ENCODE measurements around the gene DNAJC27. TPM values are rescaled to one million over a fixed set of nuclear protein-coding genes. Genes with fewer than 3 reads are reported as not detected.

Gene DNAJC27
- polyA plus RNA-seq, 3 donors from 2014 or later = 2.1 to 4.9 (median 2.2) TPM

DNA sequence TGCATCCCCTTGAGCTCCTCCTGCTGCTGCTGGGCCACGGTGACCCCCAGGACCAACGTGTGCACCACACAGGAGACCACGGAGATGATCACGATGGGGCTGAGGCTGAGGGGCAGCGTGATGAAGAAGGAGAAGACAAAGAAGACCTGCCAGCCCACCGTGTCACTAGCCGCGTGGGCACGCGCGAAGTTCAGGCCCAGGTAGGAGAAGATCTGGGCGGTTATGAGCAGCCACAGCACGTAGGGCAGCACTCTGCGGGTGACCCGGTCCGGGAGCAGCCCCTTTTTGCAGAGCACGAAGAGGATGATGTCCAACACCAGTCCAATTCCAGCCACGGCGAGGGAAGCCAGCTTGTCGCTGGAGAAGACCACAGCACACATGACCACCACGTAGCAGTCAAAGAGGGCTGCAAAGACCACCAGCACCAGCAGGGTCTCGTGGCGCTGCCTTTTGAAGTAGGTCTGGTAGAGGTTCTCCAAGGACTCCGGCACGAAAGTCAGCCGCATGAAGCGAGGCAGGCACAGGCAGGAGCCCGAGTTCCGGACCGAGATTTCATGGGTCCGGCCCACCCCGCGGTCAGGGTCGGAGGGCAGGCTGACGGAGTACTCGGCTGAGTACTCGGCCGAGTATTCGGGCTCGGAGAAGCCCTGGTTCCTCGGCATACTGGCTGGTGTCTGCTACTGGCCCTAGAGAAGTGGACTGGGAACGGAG is 53.3 kb downstream of the DNAJC27 start:
- peak overlapping the region in 3 of 6 donors; percentile 82 to 91 (median 87) for H3K27ac Mint-ChIP-seq
- DNase-seq = no peak
- peaks cover 6 to 11% (median 6%) of the 10 kb centered on the region in 3 donors for H3K27me3 Mint-ChIP-seq (ENCODE audit: low read depth in 3 of 3)
- peak overlapping the region; percentile 85 to 93 (median 92) for H3K4me3 Mint-ChIP-seq
- no peaks in the 10 kb centered on the region for H3K9me3 Mint-ChIP-seq
- H3K36me3 Mint-ChIP-seq = no peaks in the 10 kb centered on the region
- H3K4me1 Mint-ChIP-seq = peaks cover 29 to 30% of the 10 kb centered on the region in 2 donors

DNA sequence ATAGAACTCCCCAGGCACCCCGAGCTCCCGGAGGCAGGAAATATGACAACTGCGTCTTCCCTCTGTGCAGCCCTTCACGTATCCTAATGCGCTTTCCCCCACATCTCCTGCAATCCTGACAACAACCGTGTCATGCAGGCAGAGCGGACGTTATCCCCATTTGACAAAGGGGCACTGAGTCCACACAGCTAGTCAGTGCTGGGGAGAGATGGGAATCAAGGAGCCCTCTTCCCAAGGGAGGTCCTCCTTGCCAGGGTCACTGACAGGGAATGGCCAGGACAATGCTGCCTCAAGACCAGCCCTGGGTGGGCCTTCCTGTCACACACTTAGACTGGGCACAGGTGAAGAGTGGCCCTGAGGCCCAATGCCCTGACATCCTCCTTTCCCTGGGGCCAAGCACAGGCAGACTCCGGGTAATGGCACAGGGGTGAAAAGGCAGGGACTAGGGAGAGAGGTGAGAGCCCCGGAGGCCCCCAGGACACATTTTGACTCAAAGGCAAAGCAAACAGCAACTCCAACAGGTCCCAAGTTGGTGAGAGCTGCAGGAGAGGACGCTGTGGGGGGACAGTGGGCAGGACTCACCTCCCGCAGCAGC is 53.9 kb downstream of the DNAJC27 start:
- Mint-ChIP-seq H3K36me3 (no peaks in the 10 kb centered on the region), H3K4me3 (peak overlapping the region; percentile 85 to 93 (median 92)), H3K4me1 (peaks cover 29 to 30% of the 10 kb centered on the region in 2 donors), H3K9me3 (no peaks in the 10 kb centered on the region), H3K27ac (peak overlapping the region in 3 of 6 donors; percentile 10 to 47 (median 35)), H3K27me3 (ENCODE audit: low read depth in 3 of 3) (peaks cover 6 to 13% (median 6%) of the 10 kb centered on the region in 3 donors)
- no peak for DNase-seq

DNA sequence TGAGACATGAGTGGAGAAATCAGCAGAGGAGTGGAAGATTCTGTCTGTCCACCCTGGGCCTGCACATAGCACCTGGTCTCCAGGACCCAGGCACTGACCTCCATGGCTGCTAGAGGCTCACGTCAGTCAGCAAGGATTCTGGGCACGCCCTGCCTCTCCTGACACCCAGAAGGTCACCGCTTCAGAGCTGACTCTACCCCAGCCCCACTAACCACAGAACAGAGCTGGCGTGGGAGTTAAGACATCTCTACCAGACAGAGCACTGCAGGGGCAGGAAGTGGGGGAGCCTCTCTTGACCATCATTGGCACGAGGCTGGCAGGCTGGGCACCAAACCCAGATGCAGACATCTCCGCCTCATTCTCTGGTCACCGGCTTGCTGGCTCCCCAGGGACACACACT is 54.7 kb downstream of the DNAJC27 start:
- H3K9me3 Mint-ChIP-seq = no peaks in the 10 kb centered on the region
- peaks cover 6 to 13% (median 6%) of the 10 kb centered on the region in 3 donors for H3K27me3 Mint-ChIP-seq (ENCODE audit: low read depth in 3 of 3)
- DNase-seq = peak; percentile 30 to 46 (median 42)
- peaks cover 29 to 30% of the 10 kb centered on the region in 2 donors for H3K4me1 Mint-ChIP-seq
- H3K27ac Mint-ChIP-seq = peak overlapping the region in 1 of 6 donors; percentile 32
- no peaks in the 10 kb centered on the region for H3K36me3 Mint-ChIP-seq
- H3K4me3 Mint-ChIP-seq = peak overlapping the region in 3 of 5 donors; percentile 7 to 51 (median 38)

DNA sequence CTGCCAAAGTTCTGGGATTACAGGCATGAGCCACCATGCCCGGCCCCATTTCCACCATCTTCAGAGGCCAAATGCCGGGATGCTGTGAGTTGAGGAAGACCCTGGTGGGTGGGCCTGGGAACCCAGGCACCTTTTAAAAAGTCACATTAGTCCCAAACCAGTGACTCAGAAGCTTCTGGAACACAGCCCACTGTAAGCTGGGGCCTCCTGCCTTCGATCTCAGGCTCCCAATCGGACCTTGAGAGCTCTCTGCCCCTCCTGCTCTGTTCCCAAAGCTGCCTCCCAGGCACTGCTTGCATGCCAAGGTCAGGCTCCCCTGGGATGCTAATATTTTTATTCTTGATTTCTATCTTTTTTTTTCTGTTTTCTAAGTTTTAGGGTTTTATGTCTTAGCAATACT is 56.0 kb downstream of the DNAJC27 start:
- peak overlapping the region in 1 of 6 donors; percentile 22 for H3K27ac Mint-ChIP-seq
- H3K27me3 Mint-ChIP-seq (ENCODE audit: low read depth in 3 of 3) = peaks cover 6 to 11% (median 6%) of the 10 kb centered on the region in 3 donors
- no peak for DNase-seq
- no peak overlapping the region for H3K4me3 Mint-ChIP-seq
- no peaks in the 10 kb centered on the region for H3K36me3 Mint-ChIP-seq
- peaks cover 24 to 27% of the 10 kb centered on the region in 2 donors for H3K4me1 Mint-ChIP-seq
- no peaks in the 10 kb centered on the region for H3K9me3 Mint-ChIP-seq

DNA sequence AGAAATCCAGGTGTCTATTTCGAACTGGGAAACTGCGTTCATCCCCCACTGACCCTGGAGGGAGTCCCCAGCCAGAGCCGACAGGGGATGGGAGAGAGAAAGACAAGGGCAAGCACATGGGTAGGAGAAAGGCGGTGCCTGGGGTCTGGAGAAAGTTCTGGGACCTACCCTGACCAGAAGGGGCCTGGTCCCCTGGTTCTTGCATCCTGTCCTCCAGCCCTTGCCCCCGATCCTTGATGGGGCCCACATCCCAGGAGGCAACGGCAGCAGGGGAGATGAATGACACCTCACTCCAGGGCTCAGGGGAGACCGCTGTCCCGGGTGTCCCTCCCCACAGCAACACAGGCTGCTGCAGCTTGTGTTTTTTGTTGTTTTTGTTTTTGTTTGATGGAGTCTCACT is 56.6 kb downstream of the DNAJC27 start:
- Mint-ChIP-seq H3K4me3 (no peak overlapping the region), H3K27me3 (ENCODE audit: low read depth in 3 of 3) (peaks cover 6 to 9% (median 6%) of the 10 kb centered on the region in 3 donors), H3K27ac (no peak overlapping the region)

DNA sequence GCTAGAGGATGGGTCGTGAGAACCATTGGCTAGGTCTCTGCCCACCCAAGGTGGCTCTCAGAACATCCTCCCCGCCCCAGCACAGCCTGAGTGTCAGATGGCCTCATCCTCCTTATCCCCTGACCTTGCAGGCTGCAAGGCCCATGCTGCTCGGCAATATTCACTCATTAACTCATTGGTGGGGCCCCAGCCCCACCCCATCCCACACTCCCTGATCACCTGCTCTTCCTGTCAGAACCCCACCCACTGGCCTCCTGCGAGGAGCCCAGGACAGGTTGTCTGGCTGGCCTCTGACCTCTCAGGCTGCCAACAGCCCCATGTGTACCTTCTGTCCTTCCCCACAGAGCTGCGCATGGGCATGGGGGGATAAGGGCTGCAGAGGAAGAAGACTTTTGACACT is 57.0 kb downstream of the DNAJC27 start:
- Mint-ChIP-seq H3K4me3 (no peak overlapping the region), H3K4me1 (peaks cover 21 to 25% of the 10 kb centered on the region in 2 donors), H3K9me3 (no peaks in the 10 kb centered on the region), H3K27me3 (ENCODE audit: low read depth in 3 of 3) (peaks cover 6 to 9% (median 6%) of the 10 kb centered on the region in 3 donors), H3K27ac (no peak overlapping the region), H3K36me3 (peaks cover 0 to 4% (median 0%) of the 10 kb centered on the region in 3 donors)
- DNase-seq = no peak

More for the DNA sequence above, 56.6 kb downstream of the DNAJC27 start:
- H3K36me3 Mint-ChIP-seq = peaks cover 0 to under 1% (median 0%) of the 10 kb centered on the region in 3 donors
- no peak for DNase-seq
- no peaks in the 10 kb centered on the region for H3K9me3 Mint-ChIP-seq
- peaks cover 21 to 25% of the 10 kb centered on the region in 2 donors for H3K4me1 Mint-ChIP-seq

DNA sequence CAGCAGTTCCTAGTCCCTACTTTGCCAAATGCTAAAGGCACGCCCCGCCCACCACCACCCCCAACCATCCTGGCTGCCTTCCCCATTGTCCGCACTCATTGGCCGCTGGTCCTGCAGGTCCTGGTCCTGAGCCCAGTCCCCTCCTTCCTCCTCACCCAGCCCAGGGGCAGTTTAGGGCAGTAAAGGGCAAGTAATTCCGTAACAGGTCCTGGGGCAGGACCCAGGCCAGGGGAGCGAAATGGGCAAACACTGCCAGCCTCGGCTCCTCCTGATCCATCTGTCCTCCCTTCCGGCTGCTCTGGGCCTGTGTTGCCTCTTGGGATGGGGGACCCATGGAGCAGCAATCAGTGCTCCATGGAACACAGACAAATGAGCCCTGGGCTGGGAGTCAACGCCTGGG is 57.8 kb downstream of the DNAJC27 start:
- no peak overlapping the region for H3K27ac Mint-ChIP-seq
- peaks cover 14 to 20% of the 10 kb centered on the region in 2 donors for H3K4me1 Mint-ChIP-seq
- DNase-seq = no peak
- peaks cover 0 to 4% (median 0%) of the 10 kb centered on the region in 3 donors for H3K36me3 Mint-ChIP-seq
- H3K9me3 Mint-ChIP-seq = no peaks in the 10 kb centered on the region
- H3K27me3 Mint-ChIP-seq (ENCODE audit: low read depth in 3 of 3) = peaks cover 2 to 5% (median 2%) of the 10 kb centered on the region in 3 donors
- H3K4me3 Mint-ChIP-seq = no peak overlapping the region

DNA sequence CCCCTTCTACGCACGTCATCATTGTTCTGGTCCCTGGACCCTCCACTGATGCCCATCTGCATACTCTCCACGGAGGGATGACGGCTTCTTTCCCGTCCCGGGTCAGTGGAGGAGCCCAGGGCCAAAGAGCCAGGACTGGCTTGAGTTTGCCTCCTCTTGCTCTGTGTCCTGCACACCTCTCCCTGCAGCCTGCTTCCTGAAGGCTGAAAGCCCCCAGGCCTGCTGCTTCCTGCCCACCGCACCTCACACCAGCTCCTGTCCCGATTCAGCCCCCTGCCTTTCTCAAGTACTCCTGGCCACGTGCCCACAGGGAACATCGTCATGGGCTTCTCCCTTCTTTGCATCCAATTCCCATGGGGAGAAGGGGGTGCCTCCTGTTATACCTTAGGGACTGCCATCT is 58.8 kb downstream of the DNAJC27 start:
- Mint-ChIP-seq H3K36me3 (peaks cover 0 to 4% (median 0%) of the 10 kb centered on the region in 3 donors), H3K4me1 (peaks cover 12% of the 10 kb centered on the region in 2 donors), H3K4me3 (no peak overlapping the region), H3K9me3 (no peaks in the 10 kb centered on the region), H3K27me3 (ENCODE audit: low read depth in 3 of 3) (peaks cover 0 to 4% (median 2%) of the 10 kb centered on the region in 3 donors), H3K27ac (no peak overlapping the region)
- no peak for DNase-seq

DNA sequence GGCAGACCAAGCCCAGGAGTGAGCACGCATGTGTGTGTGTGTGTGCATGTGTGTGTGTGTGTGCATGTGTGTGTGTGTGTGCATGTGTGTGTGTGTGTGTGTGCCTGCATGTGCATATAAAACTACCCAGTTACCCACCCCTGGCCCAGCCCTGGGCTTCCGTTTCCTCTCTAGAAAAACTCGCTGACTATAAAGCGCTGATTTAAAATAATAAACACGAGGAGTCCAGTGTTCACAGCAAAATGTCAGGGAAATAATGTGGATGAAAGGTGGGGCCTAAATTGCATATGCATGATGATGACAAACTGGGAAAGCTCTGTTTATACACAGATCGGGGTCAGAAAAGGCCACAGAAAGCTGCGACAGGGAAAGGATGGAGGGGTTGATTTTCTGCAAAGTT is 59.2 kb downstream of the DNAJC27 start:
- Mint-ChIP-seq H3K27me3 (ENCODE audit: low read depth in 3 of 3) (peaks cover 0 to 4% (median 2%) of the 10 kb centered on the region in 3 donors), H3K4me3 (no peak overlapping the region), H3K27ac (no peak overlapping the region), H3K4me1 (peaks cover 7 to 8% of the 10 kb centered on the region in 2 donors), H3K36me3 (peaks cover 0 to 4% (median 0%) of the 10 kb centered on the region in 3 donors), H3K9me3 (no peaks in the 10 kb centered on the region)
- DNase-seq = no peak

DNA sequence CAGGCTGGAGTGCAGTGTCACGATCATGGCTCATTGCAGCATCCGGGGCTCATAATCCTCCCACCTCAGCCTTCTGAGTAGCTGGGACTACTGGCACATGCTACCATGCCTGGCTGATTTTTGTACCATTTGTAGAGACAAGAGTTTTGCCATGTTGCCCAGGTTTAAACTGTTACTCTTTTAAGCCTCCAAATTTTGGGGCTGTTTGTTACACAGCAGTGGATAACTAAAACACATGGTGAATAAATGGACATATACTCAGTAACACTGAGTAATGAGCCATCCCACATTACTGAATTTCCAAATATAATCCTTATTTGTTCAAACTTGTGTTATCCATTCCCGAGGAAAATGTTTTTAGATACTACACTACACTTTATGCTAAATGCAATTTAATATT is 61.5 kb downstream of the DNAJC27 start:
- peaks cover 0 to 4% (median 0%) of the 10 kb centered on the region in 3 donors for H3K36me3 Mint-ChIP-seq
- H3K9me3 Mint-ChIP-seq = no peaks in the 10 kb centered on the region
- no peaks in the 10 kb centered on the region for H3K4me1 Mint-ChIP-seq
- H3K27me3 Mint-ChIP-seq (ENCODE audit: low read depth in 3 of 3) = peaks cover 0 to 5% (median 0%) of the 10 kb centered on the region in 3 donors
- H3K4me3 Mint-ChIP-seq = no peak overlapping the region
- H3K27ac Mint-ChIP-seq = no peak overlapping the region
- no peak for DNase-seq

DNA sequence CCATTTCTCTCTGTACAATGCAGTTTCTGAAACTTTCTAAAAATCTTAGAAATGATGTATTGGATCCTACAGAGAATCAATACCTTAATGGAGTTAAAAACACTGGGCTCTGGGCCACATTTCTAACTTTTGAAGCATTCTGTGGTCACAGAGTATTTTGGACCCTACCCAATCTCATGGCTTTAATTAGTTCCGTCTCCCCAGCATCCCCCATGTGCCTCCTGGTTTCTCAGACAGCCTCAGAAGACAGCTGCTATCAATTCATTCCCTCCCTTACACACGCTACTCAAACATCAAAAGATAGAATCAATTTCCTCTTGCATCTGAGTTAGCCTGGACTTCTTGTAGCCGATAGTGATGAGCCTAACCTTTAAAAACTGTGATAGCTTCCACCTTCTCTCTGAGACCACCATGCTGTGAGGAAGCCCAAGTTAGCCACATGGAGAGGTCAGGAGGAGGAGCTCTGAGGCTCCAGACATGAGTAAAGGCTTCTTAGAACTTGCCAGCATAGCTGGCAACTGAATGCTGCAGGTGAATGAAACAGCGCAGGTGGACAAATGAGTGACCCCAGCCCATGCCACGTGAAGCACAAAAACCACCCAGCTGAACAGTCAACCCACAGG is 62.1 kb downstream of the DNAJC27 start:
- Mint-ChIP-seq H3K27ac (no peak overlapping the region), H3K36me3 (peaks cover 0 to 4% (median 0%) of the 10 kb centered on the region in 3 donors), H3K4me1 (no peaks in the 10 kb centered on the region), H3K4me3 (no peak overlapping the region), H3K9me3 (no peaks in the 10 kb centered on the region), H3K27me3 (ENCODE audit: low read depth in 3 of 3) (peaks cover 0 to 5% (median 0%) of the 10 kb centered on the region in 3 donors)
- no peak for DNase-seq

DNA sequence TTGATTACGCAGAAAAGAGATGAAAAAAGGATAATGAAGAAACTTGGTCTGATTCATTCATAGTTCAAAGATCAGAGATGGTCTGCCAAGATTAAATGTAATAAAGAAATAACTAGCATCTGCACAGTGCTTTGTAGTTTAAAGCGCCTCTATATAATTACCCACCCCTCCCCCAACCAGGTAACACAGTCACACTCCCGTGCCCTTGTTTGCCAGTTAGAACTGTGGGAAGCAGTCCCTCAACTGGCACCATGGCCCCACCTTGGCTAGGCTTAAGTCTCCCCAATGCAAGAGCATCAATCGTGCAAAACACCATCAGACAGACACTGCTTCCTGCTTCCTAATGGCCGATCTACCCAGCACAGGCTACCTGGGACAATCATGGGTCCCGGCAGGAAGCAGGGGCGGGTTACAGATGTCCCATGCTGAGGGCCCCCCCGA is 63.3 kb downstream of the DNAJC27 start:
- no peaks in the 10 kb centered on the region for H3K4me1 Mint-ChIP-seq
- H3K27me3 Mint-ChIP-seq (ENCODE audit: low read depth in 3 of 3) = peaks cover 0 to 5% (median 0%) of the 10 kb centered on the region in 3 donors
- no peaks in the 10 kb centered on the region for H3K9me3 Mint-ChIP-seq
- DNase-seq = no peak
- no peak overlapping the region for H3K27ac Mint-ChIP-seq
- H3K36me3 Mint-ChIP-seq = peaks cover 0 to 4% (median 0%) of the 10 kb centered on the region in 3 donors
- no peak overlapping the region for H3K4me3 Mint-ChIP-seq

DNA sequence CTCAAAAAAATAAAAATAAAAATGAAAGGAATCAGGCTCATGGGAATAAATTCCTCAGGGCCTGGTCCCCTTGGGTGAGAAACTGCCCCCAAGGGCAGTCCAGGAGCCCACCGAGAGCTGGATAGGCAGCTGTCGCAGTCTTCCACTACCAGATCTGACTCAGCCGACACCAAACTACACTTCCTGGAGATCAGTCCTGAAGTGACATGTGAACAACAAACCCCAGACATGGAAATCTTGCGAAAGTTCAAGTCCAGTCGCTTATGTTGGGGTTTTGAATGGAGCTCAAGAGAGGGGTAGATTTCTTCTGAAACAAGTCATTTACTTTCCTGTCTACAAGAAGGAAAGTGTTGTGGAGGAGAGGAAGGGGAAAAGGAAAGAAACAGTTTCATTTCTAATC is 64.6 kb downstream of the DNAJC27 start:
- Mint-ChIP-seq H3K27me3 (ENCODE audit: low read depth in 3 of 3) (peaks cover 0 to 1% (median 0%) of the 10 kb centered on the region in 3 donors), H3K4me1 (no peaks in the 10 kb centered on the region), H3K9me3 (no peaks in the 10 kb centered on the region), H3K4me3 (no peak overlapping the region), H3K27ac (no peak overlapping the region), H3K36me3 (peaks cover 0 to 4% (median 0%) of the 10 kb centered on the region in 3 donors)
- no peak for DNase-seq

DNA sequence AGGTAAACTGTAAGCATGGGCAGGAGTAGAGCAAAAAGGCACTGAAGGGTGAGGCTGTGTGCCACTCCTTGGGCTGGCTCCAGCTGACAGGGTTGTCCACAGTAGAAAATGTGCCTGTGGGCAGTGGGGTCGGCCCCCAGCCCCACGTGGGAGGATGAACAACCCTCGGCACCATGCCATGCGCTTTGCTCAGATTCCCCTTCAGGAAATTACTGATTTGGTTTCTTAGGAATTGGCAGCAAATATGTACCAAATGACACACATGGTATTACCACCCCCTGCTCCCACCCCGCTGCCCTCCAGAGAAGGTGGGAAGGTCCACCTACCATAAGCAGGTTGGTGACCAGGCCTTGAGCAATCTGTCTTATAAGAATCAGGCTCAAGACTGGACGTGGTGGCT is 65.3 kb downstream of the DNAJC27 start:
- Mint-ChIP-seq H3K36me3 (peaks cover 0 to 4% (median 0%) of the 10 kb centered on the region in 3 donors), H3K4me3 (no peak overlapping the region), H3K4me1 (no peaks in the 10 kb centered on the region), H3K27me3 (ENCODE audit: low read depth in 3 of 3) (peaks cover 0 to 1% (median 0%) of the 10 kb centered on the region in 3 donors), H3K27ac (no peak overlapping the region), H3K9me3 (no peaks in the 10 kb centered on the region)
- DNase-seq = no peak
